T-helper 22 cell (primary cell): ENCODE data around the gene NECTIN1.

Experiments
- DNase-seq: peaks from one replicate; pipeline ENCODE4 v3.0.0-alpha.2; 2020; ENCODE audit warnings: low read depth

Gene NECTIN1

DNA sequence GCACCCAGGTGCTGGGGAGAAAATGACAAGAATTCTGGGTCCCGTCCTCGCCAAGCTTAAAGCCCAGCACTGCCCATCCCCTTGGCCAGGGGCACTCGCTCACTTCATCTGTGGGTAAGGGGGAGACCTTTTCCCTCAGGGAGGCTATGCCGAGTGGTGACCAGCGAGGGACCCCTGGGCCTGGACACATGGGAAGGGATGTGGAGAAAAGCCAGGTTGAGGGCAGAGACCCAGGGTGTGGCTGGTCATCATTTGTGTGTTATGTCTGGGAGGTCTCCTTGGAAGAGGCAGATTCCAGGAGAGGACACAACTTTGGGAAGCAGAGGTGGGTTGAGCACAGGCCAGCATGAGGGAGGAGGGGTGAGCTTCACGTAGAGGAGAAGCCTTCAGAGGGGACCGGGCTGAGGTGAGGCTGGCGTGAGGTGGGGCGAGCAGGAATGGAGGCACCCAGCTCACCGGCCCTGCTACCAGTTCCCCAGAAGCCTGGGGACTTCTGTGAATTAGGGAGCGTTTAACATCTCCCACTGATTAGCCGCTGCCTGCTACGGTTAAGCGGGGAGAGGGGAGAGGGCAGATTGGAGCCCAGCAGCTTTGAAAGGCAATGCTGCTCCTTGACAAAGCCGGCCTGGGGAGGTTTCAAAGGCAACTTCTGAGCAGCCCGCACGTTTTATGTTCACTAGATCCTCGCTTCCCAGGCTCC is 25.8 kb upstream of the NECTIN1 start:
- no peak for DNase-seq

GRCh38 chr11:119754199-119754598 is 25.2 kb upstream of the NECTIN1 start:
- no peak for DNase-seq

GRCh38 chr11:119752946-119753345 is 23.9 kb upstream of the NECTIN1 start:
- no peak for DNase-seq

GRCh38 chr11:119752345-119752871 is 23.4 kb upstream of the NECTIN1 start:
- no peak for DNase-seq

GRCh38 chr11:119750056-119750455 is 21.1 kb upstream of the NECTIN1 start:
- no peak for DNase-seq

- DNase-seq, result no peak
Measured at GRCh38 chr11:119749006-119749565, 20.1 kb upstream of the NECTIN1 start.

DNA sequence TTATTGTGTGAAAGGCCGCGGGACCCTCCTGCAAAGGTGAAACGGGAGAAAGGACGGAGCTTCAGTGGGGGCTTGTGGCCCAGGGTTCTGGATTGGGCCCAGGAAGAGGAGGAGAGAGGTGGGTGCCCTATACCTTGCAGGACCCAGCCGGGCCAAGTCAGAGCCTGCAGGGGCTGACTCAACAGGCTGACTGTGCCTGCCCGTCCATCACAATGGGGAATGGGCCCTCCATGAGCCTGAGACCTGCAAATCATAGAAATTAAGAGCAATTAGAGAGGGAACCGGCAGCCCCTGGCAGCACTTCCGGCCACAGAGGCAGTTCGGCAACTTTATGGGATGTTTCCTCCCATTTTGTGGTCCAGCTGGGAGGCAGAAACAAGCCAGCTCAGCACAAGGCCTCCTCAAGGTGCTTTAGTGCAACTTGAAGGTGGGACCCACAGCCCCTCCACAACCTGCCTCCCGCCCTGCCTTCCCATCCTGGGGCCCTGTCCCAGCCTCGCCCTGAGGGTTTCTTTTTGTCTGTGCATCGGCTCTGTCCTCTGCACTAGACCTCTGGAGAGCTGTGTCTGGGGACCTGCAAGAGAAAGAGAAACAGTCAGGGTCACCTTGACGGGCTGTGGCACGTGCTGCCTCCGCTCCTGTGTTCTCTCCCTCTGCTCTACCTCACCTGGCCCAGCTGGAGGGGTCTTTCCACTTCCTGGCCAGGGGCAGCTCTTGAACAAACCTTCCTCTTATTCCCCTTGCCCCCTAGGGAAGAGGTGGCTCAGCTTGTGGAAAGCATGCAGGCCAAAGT is 19.1 kb upstream of the NECTIN1 start:
- DNase-seq, result no peak

GRCh38 chr11:119745776-119746535 is 17.0 kb upstream of the NECTIN1 start:
- no peak for DNase-seq

DNA sequence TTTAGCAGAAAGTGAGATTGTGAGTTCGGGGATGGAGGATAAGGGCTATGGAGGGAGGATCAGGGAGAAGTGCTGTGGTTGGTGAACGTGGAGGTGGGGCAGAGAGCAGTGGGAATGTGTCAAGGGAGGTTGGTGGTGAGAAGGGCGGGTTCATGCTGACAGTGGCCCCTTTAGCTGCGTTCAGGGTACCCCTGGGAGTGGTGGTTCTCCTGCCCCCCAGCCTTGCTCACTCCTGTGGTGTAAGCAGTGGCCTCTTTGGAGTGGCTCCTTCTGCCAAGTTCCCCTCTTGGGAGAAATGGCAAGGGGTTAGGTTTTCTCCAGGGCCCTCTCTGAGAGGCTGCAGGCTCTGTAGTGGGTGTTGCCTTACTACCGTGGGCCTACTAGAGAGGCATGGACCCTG is 16.1 kb upstream of the NECTIN1 start:
- DNase-seq, result no peak

- DNase-seq, result no peak
Measured at GRCh38 chr11:119744577-119744976, 15.6 kb upstream of the NECTIN1 start.

GRCh38 chr11:119743006-119743405 is 14.0 kb upstream of the NECTIN1 start:
- DNase-seq, result no peak

DNA sequence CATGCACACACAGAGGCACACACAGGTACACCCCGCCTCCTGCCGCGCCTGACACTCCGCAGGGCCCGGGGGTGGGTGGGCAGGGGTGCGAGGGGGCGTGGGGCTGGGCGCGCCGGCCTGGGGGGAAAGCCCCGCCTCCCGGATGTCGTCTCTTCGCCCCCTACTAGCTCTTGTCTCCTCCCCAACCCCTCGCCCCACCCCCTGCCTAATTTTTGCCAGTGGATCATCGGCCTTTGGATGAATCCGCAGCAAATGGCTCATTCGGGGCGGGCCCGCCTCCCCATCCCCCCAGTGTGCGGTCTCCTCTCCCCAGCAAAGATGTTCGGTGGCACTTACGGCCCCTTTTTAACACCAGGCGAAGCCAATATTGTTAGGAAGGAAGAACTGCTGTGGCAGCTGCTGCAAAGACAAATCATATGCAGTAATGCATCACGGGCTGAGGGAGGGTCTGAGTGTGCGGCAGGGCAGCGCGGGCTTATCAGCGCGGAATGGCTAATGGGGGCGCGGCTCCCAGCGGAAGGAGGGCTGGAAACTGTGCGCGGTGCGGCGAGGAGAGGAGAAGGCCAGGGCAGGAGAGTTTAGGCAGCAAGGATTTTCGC is 13.4 kb upstream of the NECTIN1 start:
- no peak for DNase-seq

- peak; percentile 17 for DNase-seq
Measured at GRCh38 chr11:119741369-119742262, 12.6 kb upstream of the NECTIN1 start.

DNA sequence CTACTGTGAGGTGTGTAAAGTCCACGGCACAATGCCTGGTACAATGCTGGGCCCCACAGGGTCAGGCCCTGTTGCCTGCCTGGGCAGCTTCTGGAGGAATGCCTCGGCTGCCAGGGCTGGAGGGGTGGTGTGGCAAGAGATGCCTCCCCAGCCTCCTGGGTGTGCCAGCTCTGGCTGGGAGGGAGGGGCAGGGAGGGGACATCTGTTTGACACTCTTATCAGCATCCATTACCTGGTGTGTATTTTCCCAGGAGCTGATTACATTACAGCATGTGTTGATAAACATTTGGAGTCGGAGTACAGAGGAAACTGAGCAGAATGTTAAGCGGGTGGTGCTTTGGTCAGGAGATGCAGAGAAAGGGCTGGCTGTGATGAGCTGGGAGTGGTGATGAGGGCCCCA is 11.0 kb upstream of the NECTIN1 start:
- no peak for DNase-seq

GRCh38 chr11:119739021-119739703 is 10.2 kb upstream of the NECTIN1 start:
- DNase-seq, result no peak

DNA sequence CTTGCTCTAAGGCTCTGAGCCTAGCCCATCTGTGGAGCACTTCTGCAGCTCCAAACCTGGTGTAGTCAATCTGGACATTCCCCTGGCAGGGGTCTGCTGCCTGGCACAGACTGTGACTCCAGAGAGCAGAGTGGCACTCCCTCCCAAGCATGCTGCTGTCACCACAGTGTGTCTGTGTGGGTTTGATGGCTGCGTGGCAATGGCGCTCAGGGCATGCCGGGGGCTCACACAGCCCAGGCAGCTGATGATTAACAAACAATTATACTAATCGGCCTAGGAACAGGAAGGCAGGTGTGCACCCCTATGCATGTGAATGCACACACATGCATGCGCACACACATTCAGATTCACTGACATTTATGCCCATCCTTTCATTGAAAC is 9.0 kb upstream of the NECTIN1 start:
- DNase-seq, result no peak

DNA sequence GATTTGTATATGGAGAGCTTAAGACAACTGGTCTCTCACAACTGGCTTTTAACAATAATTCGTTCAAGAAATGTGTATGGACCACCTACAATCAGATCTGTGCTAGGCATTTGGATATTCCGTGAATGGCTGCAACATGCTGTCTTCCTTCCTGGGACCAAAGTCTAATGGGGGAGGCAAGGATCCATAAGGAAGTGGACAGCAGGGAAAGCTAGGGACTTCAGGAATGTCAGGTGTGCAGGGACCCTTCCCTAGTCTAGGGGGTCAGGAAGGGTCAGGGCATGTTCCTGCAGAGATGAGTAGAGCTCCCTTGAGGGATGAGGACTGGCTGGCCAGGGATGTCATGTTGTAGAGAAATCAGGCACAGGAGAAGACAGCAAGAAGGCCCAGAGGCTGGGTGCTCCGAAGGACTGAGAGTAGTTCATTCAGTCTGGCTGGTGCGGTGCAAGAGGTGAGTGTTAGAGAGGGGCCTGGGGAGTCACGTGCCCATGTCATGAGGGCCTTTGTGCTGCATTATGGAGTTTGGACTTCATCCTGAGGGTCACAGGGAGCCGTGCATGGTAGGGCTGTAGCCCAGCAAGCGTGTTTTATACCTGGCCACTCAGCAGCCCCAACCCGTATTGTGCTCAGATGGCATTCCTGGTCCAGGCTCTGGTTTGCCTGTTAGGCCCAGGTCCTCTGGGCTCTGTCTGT is 8.5 kb upstream of the NECTIN1 start:
- no peak for DNase-seq

- no peak for DNase-seq
Measured at GRCh38 chr11:119734788-119735187, 5.8 kb upstream of the NECTIN1 start.

DNA sequence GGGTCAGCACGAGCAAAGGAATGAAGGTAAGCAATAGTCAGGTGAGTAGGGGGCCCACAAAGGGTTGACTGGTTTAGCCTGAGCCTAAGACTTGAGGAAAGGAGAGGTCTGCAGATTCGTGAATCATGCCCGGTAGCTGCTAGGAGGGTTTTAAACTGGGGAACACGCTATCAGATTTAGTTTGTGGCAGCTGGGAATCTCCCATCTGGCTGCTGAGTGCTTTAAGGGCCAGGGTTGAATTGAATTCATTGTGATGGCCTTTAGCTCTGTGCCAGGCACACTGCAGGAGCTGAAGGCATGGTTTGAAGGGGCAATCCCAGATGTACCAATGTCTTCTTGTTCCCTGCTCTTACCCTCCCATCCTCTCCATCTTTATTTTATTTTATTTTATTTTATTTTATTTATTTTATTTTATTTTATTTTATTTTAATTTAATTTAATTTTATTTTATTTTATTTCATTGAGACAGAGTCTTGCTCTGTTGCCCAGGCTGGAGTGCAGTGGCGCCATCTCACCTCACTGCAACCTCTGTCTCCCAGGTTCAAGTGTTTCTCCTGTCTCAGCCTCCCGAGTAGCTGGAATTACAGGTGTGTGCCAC is 1.9 kb upstream of the NECTIN1 start:
- DNase-seq, result no peak
